CD4-positive, alpha-beta T cell (primary cell): ENCODE results near the gene RAD51B. TPM values are rescaled to one million over a fixed set of nuclear protein-coding genes. Genes with fewer than 3 reads are reported as not detected.

Source experiments
- ATAC-seq: fragments of 200-7000 bp; cut with Tn5 transposase; one replicate; pipeline ENCODE4 v1.10.0; 2022; ENCODE audit warnings: mild to moderate bottlenecking; ENCODE audit not compliant: poor library complexity
- CTCF ChIA-PET: fragments of 350-600 bp; sonication (Branson Sonifier 250); formaldehyde crosslinking; loops from one replicate; lab custom pipeline; 2021; ENCODE audit warnings: antibody characterized with exemption, inconsistent platforms; lab: Charles Lee
- POLR2A ChIA-PET: fragments of 350-600 bp; sonication (Branson Sonifier 250); formaldehyde crosslinking; loops from one replicate; lab custom pipeline; 2021; ENCODE audit warnings: antibody characterized with exemption, inconsistent platforms; lab: Charles Lee
- DNase-seq, 14 experiments: peaks; one replicate each; pipeline ENCODE4 v3.0.0-alpha.2; 2013 to 2020; ENCODE audit warnings: mixed read lengths in 2 of 14
- H3K27ac ChIP-seq, 2 donors: one replicate each; pipeline versions ENCODE4 v1.5.1 to v1.7.0; 2013; ENCODE audit warnings: low read length in 2 of 2, low read depth in 1 of 2, mild to moderate bottlenecking in 1 of 2
- H3K27me3 ChIP-seq, 2 experiments: 1 replicate in 1 of 2; 2 replicates in 1 of 2; pipeline versions ENCODE4 v1.6.1 to v1.7.0; 2013; ENCODE audit warnings: low read length in 2 of 2, control low read depth in 1 of 2, mild to moderate bottlenecking in 1 of 2, moderate library complexity in 1 of 2; ENCODE audit not compliant: insufficient read depth in 2 of 2, control insufficient read depth in 1 of 2
- H3K36me3 ChIP-seq: one replicate; pipeline ENCODE4 v1.6.1; 2013; ENCODE audit warnings: low read length, control low read depth; ENCODE audit not compliant: insufficient read depth
- H3K4me1 ChIP-seq: one replicate; pipeline ENCODE4 v1.6.1; 2013; ENCODE audit warnings: low read length, control low read depth; ENCODE audit not compliant: insufficient read depth
- H3K4me3 ChIP-seq: one replicate; pipeline ENCODE4 v1.5.1; 2013; ENCODE audit warnings: mild to moderate bottlenecking, low read length, moderate library complexity
- H3K9me3 ChIP-seq, 2 experiments: 1 replicate in 1 of 2; 2 replicates in 1 of 2; pipeline versions ENCODE4 v1.6.1 to v1.7.0; 2013; ENCODE audit warnings: low read length in 2 of 2, mild to moderate bottlenecking in 2 of 2, control low read depth in 1 of 2, moderate library complexity in 1 of 2; ENCODE audit not compliant: control insufficient read depth in 1 of 2, insufficient read depth in 1 of 2
- H3K27ac Mint-ChIP-seq: one replicate; pipeline ENCODE4 v1.8.0; 2020; ENCODE audit warnings: mixed read lengths
- H3K27me3 Mint-ChIP-seq: one replicate; pipeline ENCODE4 v1.8.0; 2021; ENCODE audit warnings: mixed read lengths
- H3K36me3 Mint-ChIP-seq: one replicate; pipeline ENCODE4 v1.8.0; 2021; ENCODE audit warnings: low read depth, mixed read lengths
- H3K4me1 Mint-ChIP-seq: one replicate; pipeline ENCODE4 v1.8.0; 2021; ENCODE audit warnings: low read depth, mixed read lengths
- H3K4me3 Mint-ChIP-seq: one replicate; pipeline ENCODE4 v1.8.0; 2020; ENCODE audit warnings: mild to moderate bottlenecking, mixed read lengths
- H3K9me3 Mint-ChIP-seq: one replicate; pipeline ENCODE4 v1.8.0; 2020; ENCODE audit warnings: mixed read lengths
- CTCF ChIP-seq: fragments of 200-600 bp; IDR thresholded peaks from one replicate; pipeline ENCODE4 v1.8.0; 2022; ENCODE audit warnings: antibody characterized with exemption, mild to moderate bottlenecking
- intact Hi-C, 2 experiments: fragments of 100-400 bp; cut with DNase I in 1 of 2; cut with micrococcal nuclease in 1 of 2; formaldehyde crosslinking; loops; one replicate each; pipeline versions ENCODE4 v1.15.1 to v1.9.0; 2023 to 2025; cut with DNase I, micrococcal nuclease
- total RNA-seq, 174 experiments: library from RNA in 2 of 174; stranded (reverse) in 2 of 174; gene quantifications; one replicate each; pipeline ENCODE4 v1.2.3 and lab custom pipeline; 2021 to 2026

Gene RAD51B
- total RNA-seq, 2 experiments from 2014 or later, result 18.4 to 20.0 TPM

GRCh38 chr14:67943947-67944346 is 124.4 kb downstream of the RAD51B start:
- Mint-ChIP-seq H3K4me3 (no peak overlapping the region), H3K9me3 (no peaks in the 10 kb centered on the region), H3K36me3 (no peaks in the 10 kb centered on the region), H3K4me1 (no peaks in the 10 kb centered on the region), H3K27ac (no peak overlapping the region), H3K27me3 (no peaks in the 10 kb centered on the region)
- CTCF ChIA-PET, result interaction anchor here (0.6 to 2.6 kb wide), 9 partner anchors 11 to 900 kb away, joined by 3 to 10 read pairs (median 3); no protein-coding TSS in a partner anchor
- DNase-seq (peak in 11 of 14 experiments; percentile 7 to 78 (median 40)), ATAC-seq (peak; percentile 66)
- intact Hi-C loops, result loop anchor here (1.0 to 5.0 kb wide), 3 partner anchors 303 to 900 kb away; no protein-coding TSS in a partner anchor
- Histone ChIP-seq H3K4me3 (no peak overlapping the region), H3K9me3 (no peaks in the 10 kb centered on the region), H3K36me3 (no peaks in the 10 kb centered on the region), H3K27me3 (no peaks in the 10 kb centered on the region), H3K27ac (no peak overlapping the region), H3K4me1 (no peaks in the 10 kb centered on the region)
- peak; percentile 70 for TF ChIP-seq CTCF
- POLR2A ChIA-PET, result interaction anchor here (0.6 to 1.1 kb wide), 4 partner anchors 216 to 873 kb away, joined by 3 to 4 read pairs (median 3); no protein-coding TSS in a partner anchor

GRCh38 chr14:67944605-67945004 is 125.0 kb downstream of the RAD51B start:
- DNase-seq (no peak), ATAC-seq (no peak)
- H3K27ac ChIP-seq, result no peak overlapping the region
- H3K9me3 ChIP-seq, result no peaks in the 10 kb centered on the region
- Mint-ChIP-seq H3K27ac (no peak overlapping the region), H3K36me3 (no peaks in the 10 kb centered on the region), H3K27me3 (no peaks in the 10 kb centered on the region), H3K4me1 (no peaks in the 10 kb centered on the region), H3K9me3 (no peaks in the 10 kb centered on the region), H3K4me3 (no peak overlapping the region)
- no peaks in the 10 kb centered on the region for H3K27me3 ChIP-seq
- intact Hi-C loops, result loop anchor here (1.0 to 5.0 kb wide), 3 partner anchors 303 to 900 kb away; no protein-coding TSS in a partner anchor
- H3K36me3 ChIP-seq, result no peaks in the 10 kb centered on the region
- H3K4me1 ChIP-seq, result no peaks in the 10 kb centered on the region
- CTCF ChIA-PET, result interaction anchor here (0.6 to 2.6 kb wide), 9 partner anchors 12 to 899 kb away, joined by 3 to 10 read pairs (median 3); no protein-coding TSS in a partner anchor
- TF ChIP-seq CTCF, result no peak
- no peak overlapping the region for H3K4me3 ChIP-seq
- POLR2A ChIA-PET, result interaction anchor here (0.6 to 1.1 kb wide), 4 partner anchors 217 to 872 kb away, joined by 3 to 4 read pairs (median 3); no protein-coding TSS in a partner anchor

- H3K27me3 ChIP-seq, result no peaks in the 10 kb centered on the region
- no peaks in the 10 kb centered on the region for H3K36me3 ChIP-seq
- no peaks in the 10 kb centered on the region for H3K9me3 Mint-ChIP-seq
- no peaks in the 10 kb centered on the region for H3K4me1 Mint-ChIP-seq
- POLR2A ChIA-PET, result no interaction called here
- ATAC-seq (no peak), DNase-seq (no peak)
- no peak overlapping the region for H3K4me3 ChIP-seq
- CTCF ChIA-PET, result no interaction called here
- no peak overlapping the region for H3K27ac ChIP-seq
- intact Hi-C loops, result no loop called here
- no peaks in the 10 kb centered on the region for H3K4me1 ChIP-seq
- H3K27ac Mint-ChIP-seq, result no peak overlapping the region
- no peaks in the 10 kb centered on the region for H3K27me3 Mint-ChIP-seq
- H3K36me3 Mint-ChIP-seq, result no peaks in the 10 kb centered on the region
- H3K4me3 Mint-ChIP-seq, result no peak overlapping the region
- no peak for TF ChIP-seq CTCF
- no peaks in the 10 kb centered on the region for H3K9me3 ChIP-seq
These were observed 130.2 kb downstream of the RAD51B start for GRCh38 chr14:67949771-67950170.
